CD4-positive, alpha-beta T cell treated with Interleukin-15 for 4 hours (primary cell): ENCODE data around the gene KDM5B.

ENCODE experiments used
- DNase-seq: peaks from one replicate; pipeline ENCODE4 v3.0.0-alpha.2; 2020; ENCODE audit warnings: low spot score

KDM5B gene

DNA sequence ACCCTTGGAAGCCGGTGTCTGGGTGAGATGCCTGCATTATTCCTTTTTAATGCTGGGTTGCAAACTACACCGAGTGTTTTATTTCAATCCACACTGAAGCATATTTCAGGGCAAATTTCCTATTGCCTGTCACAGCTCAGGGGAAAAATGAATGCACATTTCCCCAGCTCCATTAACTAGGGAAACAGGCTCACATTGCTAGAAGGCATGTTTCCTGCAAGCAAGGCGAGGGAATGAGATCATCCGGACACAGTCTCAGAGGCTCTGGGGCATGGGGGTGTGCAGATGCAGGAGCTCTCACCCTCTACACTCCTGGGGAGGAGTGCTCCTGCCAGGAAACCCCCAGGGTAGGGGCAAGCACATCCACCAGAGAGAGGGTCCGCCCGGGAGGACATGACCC lies 122.6 kb downstream of the KDM5B start:
- no peak for DNase-seq

DNA sequence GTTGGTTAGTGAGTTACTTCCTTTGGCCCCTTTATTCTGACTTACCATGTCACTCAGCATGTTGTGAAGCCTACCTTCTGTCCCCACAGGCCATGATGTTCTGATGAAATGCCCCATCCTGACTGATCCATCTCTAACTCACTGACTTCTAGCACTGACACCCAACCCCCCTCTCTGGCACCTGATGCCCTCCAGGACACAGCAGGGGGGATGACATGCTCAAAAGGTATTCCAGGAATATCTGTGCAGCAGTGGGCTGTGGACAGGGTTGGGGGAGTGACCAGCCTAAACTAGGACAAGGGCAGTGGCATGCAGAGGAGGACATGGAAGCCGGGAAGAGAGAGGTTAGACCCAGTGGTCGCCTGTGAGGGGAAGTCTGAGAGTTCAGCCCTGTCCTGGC lies 123.5 kb downstream of the KDM5B start:
- DNase-seq, result no peak

DNA sequence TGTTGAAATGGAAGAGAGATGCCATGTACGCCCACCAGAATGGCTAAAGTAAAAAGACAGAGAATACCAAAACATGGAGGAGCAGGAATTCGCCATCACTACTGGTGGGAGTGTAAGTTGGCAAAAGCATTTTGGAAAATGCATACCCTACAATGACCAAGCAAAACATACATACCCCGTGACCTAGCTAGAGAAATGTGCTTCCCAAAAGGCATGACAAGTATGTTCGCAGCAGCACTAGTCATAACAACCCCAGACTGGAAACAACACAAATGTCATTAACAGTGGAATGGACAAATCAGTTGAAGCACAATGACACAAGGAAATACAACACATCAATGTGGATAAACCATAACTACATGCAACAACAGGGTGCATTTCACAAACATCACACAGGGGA lies 125.2 kb downstream of the KDM5B start:
- no peak for DNase-seq

DNA sequence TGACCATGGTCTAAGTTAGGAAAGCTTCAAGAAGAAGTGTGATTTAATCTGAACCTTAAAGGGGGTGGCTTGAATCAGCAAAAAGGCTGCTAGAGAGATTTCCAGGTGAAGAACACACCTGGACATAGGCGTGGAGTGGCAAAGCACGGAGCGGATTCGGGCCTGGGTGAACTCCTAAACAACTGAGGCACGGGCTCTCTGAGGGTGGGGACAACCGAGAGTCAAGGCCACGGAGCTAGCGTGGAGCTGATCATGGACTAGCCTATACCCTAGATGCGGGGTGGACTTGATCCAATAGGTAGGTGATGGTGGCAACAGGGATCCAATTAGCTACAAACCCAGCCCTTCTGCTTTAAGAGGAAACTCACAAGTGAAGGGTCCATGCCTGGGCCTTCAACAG lies 125.7 kb downstream of the KDM5B start:
- no peak for DNase-seq

DNA sequence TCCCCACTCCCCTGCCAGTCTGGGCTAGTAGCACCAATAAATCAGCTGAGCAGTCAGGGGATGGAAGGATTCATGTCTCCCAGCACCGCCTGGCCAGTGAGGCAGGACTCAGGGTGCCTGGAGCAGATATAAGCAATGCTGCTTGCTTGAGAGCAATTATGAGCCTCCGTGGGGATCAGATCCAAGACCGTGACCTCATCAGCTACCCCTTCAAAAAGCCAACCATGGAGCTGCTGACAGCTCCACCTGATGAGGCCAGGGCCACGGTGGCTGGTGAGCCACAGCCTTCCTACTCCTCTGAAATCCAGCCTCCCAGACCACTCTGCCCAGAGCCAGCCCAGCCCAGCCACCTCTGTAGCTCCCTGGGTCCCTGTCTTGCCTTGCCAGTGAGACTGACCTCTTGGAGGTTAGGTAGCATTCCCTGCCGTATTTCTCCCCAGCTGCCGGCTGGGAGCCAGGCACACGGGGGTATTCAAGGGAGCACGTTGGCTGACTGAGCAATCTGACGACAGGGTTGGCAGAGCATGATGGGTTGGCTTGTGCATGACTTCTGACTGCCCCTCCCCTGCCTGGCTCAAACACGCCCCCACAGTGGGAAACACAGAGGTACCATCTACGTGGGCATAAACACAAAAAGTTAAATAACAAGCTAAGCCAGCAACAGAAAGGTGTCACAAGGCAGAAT lies 126.3 kb downstream of the KDM5B start:
- no peak for DNase-seq

DNA sequence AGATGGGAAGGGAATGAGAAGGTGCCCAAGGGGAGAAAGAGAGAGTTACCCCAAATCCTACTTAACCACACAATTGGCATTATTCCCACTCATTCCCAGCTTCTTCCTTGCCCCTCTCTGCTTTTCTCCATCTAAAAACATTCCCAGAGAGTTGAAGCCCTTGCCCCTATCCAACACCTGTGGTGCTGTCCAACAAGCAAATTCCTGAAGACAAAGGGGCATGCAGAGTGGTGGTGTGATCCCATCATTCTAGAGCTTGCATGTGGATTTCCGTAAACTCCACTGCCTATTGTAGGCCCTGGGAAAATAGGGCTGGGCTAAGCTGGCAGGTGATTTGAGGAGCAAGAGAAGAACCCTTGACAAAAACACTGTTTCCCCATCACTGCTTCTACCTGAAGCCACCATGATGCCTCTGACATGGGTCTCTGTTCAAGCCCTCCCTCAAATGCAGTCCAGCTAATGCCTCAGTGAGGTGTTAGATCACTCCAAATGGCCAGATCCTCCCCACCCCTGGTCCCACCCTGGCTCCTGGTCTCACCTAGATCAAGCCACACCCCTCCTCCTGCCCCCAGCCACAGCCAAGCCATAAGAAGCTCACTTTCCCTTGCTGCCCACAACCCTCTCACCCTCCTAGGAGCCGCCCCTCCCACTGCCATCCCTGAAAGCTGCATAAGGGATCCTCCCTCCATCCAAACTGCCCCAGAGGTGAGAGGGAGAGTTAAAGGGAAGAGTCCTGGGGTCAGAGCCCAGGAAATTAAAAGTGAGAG lies 127.5 kb downstream of the KDM5B start:
- no peak for DNase-seq

DNA sequence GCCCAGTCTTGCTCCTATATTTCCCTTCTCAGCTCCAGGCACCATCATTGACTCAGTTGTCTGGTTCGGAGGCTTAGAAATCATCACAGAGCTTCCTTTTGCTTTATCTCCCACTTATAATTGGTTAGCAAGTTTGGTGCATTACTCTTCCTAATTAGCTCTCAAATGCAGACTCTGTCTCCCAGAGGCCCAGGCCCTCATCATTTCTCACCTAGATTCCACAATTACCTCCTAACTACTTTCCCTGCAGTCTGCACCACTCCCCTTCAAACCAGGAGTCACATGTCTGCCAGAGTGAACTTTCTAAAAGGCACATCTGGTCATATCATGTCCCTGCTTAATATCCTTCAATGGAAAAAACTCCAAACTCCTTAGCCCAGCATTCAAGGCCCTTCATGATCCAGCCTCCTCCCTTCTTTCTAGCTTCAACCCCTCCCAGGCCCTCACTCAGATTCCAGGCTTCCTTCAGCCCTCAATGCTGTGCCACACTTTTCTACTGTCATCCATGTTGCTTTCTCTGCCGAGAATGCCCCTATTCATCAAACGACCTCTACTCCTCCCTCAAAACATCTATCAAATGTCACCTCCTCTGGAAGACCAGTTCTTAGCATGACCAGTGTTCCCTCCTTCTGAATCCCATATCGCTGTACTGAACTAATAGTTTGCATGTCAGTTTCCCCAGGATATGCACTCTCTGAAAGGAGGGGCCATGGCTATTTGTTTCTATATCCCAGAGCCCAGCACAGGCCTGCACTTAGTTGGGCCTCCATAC lies 128.6 kb downstream of the KDM5B start:
- no peak for DNase-seq

DNA sequence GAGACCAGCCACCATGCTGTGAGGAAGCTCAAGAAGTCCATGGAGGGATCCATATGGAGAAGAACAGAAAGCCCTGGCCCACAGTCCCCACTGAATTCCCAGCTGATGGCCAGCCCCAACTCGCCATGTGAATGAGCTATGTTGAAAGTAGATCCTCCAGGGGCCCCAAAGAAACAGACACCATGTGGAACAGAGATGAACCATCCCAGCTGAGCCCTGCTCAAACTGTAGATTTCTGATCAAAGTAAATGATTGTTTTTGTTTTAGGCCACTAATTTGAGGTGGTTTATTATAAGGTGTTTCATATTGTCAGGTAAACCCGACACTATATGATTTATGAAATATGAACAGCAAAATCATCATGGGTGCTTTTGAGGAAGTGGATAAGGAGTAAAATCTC lies 130.8 kb downstream of the KDM5B start:
- DNase-seq, result no peak
